ENCODE data around the gene MANBA.

The MANBA gene

GRCh38 chr4:102687373-102687981, 73.3 kb downstream of the MANBA start:
- Histone ChIP-seq H3K4me1 (ENCODE audit: low read length) (peaks cover 23% of the 10 kb centered on the region), H3K4me2 (ENCODE audit: low read length) (peak overlapping the region; percentile 67), H3K36me3 (replicated peaks; ENCODE audit: low read depth, low read length) (peaks cover 19% of the 10 kb centered on the region), H3K79me2 (ENCODE audit: low read length) (no peaks in the 10 kb centered on the region), H3K4me3 (ENCODE audit: low read length) (peak overlapping the region; percentile 35), H3K9ac (ENCODE audit: low read length) (no peak overlapping the region), H3K9me3 (ENCODE audit: insufficient read depth, low read length) (no peaks in the 10 kb centered on the region), H3K27me3 (ENCODE audit: low read depth, low read length) (no peaks in the 10 kb centered on the region), H4K20me1 (ENCODE audit: insufficient read depth, low read length) (0 out of 2 replicates have a peak, but pooled peaks cover 11% of the 10 kb centered on the region), H3K27ac (ENCODE audit: low read length) (peak overlapping the region; percentile 68), H2AFZ (ENCODE audit: low read depth, low read length) (no peak overlapping the region)
- no peak for TF ChIP-seq CTCF (IDR thresholded peaks at IDR 0.05; ENCODE audit: low read depth, low read length)
- no peak for TF ChIP-seq EZH2phosphoT487 (IDR thresholded peaks at IDR 0.05; ENCODE audit: low read depth)

GRCh38 chr4:102685768-102686167, 75.0 kb downstream of the MANBA start:
- Histone ChIP-seq H3K9ac (ENCODE audit: low read length) (no peak overlapping the region), H3K9me3 (ENCODE audit: insufficient read depth, low read length) (no peaks in the 10 kb centered on the region)

GRCh38 chr4:102684610-102685052, 76.1 kb downstream of the MANBA start:
- TF ChIP-seq EZH2phosphoT487 (IDR thresholded peaks at IDR 0.05; ENCODE audit: low read depth) (no peak), CTCF (IDR thresholded peaks at IDR 0.05; ENCODE audit: low read depth, low read length) (no peak)
- no peak overlapping the region for H2AFZ ChIP-seq (ENCODE audit: low read depth, low read length)
- no peak overlapping the region for H3K4me2 ChIP-seq (ENCODE audit: low read length)
- no peak overlapping the region for H3K9ac ChIP-seq (ENCODE audit: low read length)
- H3K27me3 ChIP-seq (ENCODE audit: low read depth, low read length): no peaks in the 10 kb centered on the region
- peaks cover 23% of the 10 kb centered on the region for H3K4me1 ChIP-seq (ENCODE audit: low read length)
- 0 out of 2 replicates have a peak, but pooled peaks cover 11% of the 10 kb centered on the region for H4K20me1 ChIP-seq (ENCODE audit: insufficient read depth, low read length)
- H3K79me2 ChIP-seq (ENCODE audit: low read length): no peaks in the 10 kb centered on the region
- H3K36me3 ChIP-seq (replicated peaks; ENCODE audit: low read depth, low read length): peaks cover 20% of the 10 kb centered on the region
- H3K9me3 ChIP-seq (ENCODE audit: insufficient read depth, low read length): no peaks in the 10 kb centered on the region
- no peak overlapping the region for H3K4me3 ChIP-seq (ENCODE audit: low read length)
- no peak overlapping the region for H3K27ac ChIP-seq (ENCODE audit: low read length)

More at GRCh38 chr4:102685768-102686167, 75.0 kb downstream of the MANBA start:
- peaks cover 23% of the 10 kb centered on the region for H3K4me1 ChIP-seq (ENCODE audit: low read length)
- no peak overlapping the region for H3K4me2 ChIP-seq (ENCODE audit: low read length)
- H3K36me3 ChIP-seq (replicated peaks; ENCODE audit: low read depth, low read length): peaks cover 21% of the 10 kb centered on the region
- no peaks in the 10 kb centered on the region for H3K79me2 ChIP-seq (ENCODE audit: low read length)
- no peak overlapping the region for H2AFZ ChIP-seq (ENCODE audit: low read depth, low read length)
- H3K27ac ChIP-seq (ENCODE audit: low read length): no peak overlapping the region
- H3K4me3 ChIP-seq (ENCODE audit: low read length): no peak overlapping the region
- H3K27me3 ChIP-seq (ENCODE audit: low read depth, low read length): no peaks in the 10 kb centered on the region
- 0 out of 2 replicates have a peak, but pooled peaks cover 11% of the 10 kb centered on the region for H4K20me1 ChIP-seq (ENCODE audit: insufficient read depth, low read length)
- TF ChIP-seq CTCF (IDR thresholded peaks at IDR 0.05; ENCODE audit: low read depth, low read length) (no peak), EZH2phosphoT487 (IDR thresholded peaks at IDR 0.05; ENCODE audit: low read depth) (no peak)

GRCh38 chr4:102683881-102684609, 76.7 kb downstream of the MANBA start:
- H3K4me2 ChIP-seq (ENCODE audit: low read length): no peak overlapping the region
- H3K27ac ChIP-seq (ENCODE audit: low read length): no peak overlapping the region
- no peak for TF ChIP-seq CTCF (IDR thresholded peaks at IDR 0.05; ENCODE audit: low read depth, low read length)
- TF ChIP-seq EZH2phosphoT487 (IDR thresholded peaks at IDR 0.05; ENCODE audit: low read depth): no peak

More at GRCh38 chr4:102683881-102684609, 76.7 kb downstream of the MANBA start:
- no peak overlapping the region for H3K4me3 ChIP-seq (ENCODE audit: low read length)
- no peak overlapping the region for H2AFZ ChIP-seq (ENCODE audit: low read depth, low read length)
- 0 out of 2 replicates have a peak, but pooled peaks cover 11% of the 10 kb centered on the region for H4K20me1 ChIP-seq (ENCODE audit: insufficient read depth, low read length)
- no peaks in the 10 kb centered on the region for H3K27me3 ChIP-seq (ENCODE audit: low read depth, low read length)
- H3K79me2 ChIP-seq (ENCODE audit: low read length): no peaks in the 10 kb centered on the region
- no peak overlapping the region for H3K9ac ChIP-seq (ENCODE audit: low read length)
- H3K9me3 ChIP-seq (ENCODE audit: insufficient read depth, low read length): no peaks in the 10 kb centered on the region
- H3K4me1 ChIP-seq (ENCODE audit: low read length): peaks cover 23% of the 10 kb centered on the region
- H3K36me3 ChIP-seq (replicated peaks; ENCODE audit: low read depth, low read length): peaks cover 18% of the 10 kb centered on the region

All from OCI-LY3 (cell line).